ENCODE measurements around the gene TACR1. TPM values are rescaled to one million over a fixed set of nuclear protein-coding genes. Genes with fewer than 3 reads are reported as not detected.

Gene TACR1
- total and polyA plus RNA-seq, 2 donors from 2014 or later, result 0.49 to 5.1 TPM

DNA sequence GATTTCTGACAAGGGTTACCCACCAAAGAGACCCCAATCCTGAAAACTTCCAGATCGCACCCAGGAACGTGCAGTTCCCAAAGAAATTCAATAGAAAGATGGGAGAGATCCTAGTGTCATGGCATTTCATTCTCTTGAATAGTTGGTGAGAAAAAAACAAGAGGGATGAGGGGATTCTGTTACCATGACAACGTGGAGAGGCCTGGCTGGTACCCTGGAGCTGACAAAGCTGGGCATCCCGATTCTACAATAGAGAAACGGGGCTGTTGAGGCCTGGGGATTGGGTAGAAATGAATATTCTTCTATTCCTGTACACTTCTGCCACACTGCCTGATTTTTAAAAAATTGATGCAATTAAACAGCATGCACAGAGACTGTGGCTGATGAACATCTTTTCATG, 199.9 kb downstream of the TACR1 start:
- FAIRE-seq, result no peak
- TF ChIP-seq, protein P1, sequence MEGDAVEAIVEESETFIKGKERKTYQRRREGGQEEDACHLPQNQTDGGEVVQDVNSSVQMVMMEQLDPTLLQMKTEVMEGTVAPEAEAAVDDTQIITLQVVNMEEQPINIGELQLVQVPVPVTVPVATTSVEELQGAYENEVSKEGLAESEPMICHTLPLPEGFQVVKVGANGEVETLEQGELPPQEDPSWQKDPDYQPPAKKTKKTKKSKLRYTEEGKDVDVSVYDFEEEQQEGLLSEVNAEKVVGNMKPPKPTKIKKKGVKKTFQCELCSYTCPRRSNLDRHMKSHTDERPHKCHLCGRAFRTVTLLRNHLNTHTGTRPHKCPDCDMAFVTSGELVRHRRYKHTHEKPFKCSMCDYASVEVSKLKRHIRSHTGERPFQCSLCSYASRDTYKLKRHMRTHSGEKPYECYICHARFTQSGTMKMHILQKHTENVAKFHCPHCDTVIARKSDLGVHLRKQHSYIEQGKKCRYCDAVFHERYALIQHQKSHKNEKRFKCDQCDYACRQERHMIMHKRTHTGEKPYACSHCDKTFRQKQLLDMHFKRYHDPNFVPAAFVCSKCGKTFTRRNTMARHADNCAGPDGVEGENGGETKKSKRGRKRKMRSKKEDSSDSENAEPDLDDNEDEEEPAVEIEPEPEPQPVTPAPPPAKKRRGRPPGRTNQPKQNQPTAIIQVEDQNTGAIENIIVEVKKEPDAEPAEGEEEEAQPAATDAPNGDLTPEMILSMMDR (IDR thresholded peaks at IDR 0.05; ENCODE audit: borderline replicate concordance, extremely low read depth, insufficient read depth), result no peak
- H3K9me3 ChIP-seq (ENCODE audit: control insufficient read depth in 2 of 3, insufficient read depth in 1 of 3, low read length in 3 of 3), result no peaks in the 10 kb centered on the region
- H3K36me3 ChIP-seq (ENCODE audit: control insufficient read depth in 2 of 3, insufficient read depth in 3 of 3, low read length in 3 of 3), result no peaks in the 10 kb centered on the region
- no peak overlapping the region for H3K27ac ChIP-seq (ENCODE audit: low read depth in 2 of 2, low read length in 2 of 2)
- no peaks in the 10 kb centered on the region for H3K4me1 ChIP-seq (ENCODE audit: control insufficient read depth in 2 of 3, insufficient read depth in 2 of 3, low read depth in 1 of 3, low read length in 3 of 3)
- DNase-seq, result no peak
- no peaks in the 10 kb centered on the region for H3K27me3 ChIP-seq (ENCODE audit: control insufficient read depth, insufficient read depth, low read length)
- no peak overlapping the region for H3K9ac ChIP-seq (ENCODE audit: low read length in 3 of 3)
- no peak overlapping the region for H3K4me3 ChIP-seq (ENCODE audit: low read length in 3 of 3)
- intact Hi-C loops (cut with DNase I), result no loop called here

Small RNAs within 50 kb of the gene (microRNA-seq; reads per million reads assigned to microRNA genes)
- gene MIR5000, result 1.0 reads per million

Other genes starting within 250 kb of the TACR1 start
- gene POLE4, start 240.9 kb downstream of the TACR1 start, total RNA-seq, result 54.3 TPM
- 122 TPM for gene POLE4, start 240.9 kb downstream of the TACR1 start, polyA plus RNA-seq (ENCODE audit: insufficient read depth, low read depth, low replicate concordance)

All from kidney (tissue), 14 donors.